Body of pancreas (tissue), 4 donors: ENCODE data around the gene ZCCHC3. TPM values are rescaled to one million over a fixed set of nuclear protein-coding genes. Genes with fewer than 3 reads are reported as not detected.
"Not testable (repeated sequence)": the region's sequence is repeated elsewhere in the genome, so short reads cannot be mapped to it uniquely, and the experiment has no call there.

Source experiments
- ATAC-seq: fragments of 150-250 bp; one replicate; pipeline ENCODE4 v1.9.1; 2016
- DNase-seq, 4 donors: peaks; one replicate each; pipeline ENCODE4 v3.0.0-alpha.2; 2019
- H3K27ac ChIP-seq, 4 donors: fragments of 200-600 bp; sonication (generic); 1 replicate in 3 of 4; 2 replicates in 1 of 4; pipeline versions ENCODE4 v1.5.1 to v1.6.1; 2016 to 2019; ENCODE audit warnings: mild to moderate bottlenecking in 1 of 4, mixed read lengths in 1 of 4, moderate library complexity in 1 of 4
- H3K27me3 ChIP-seq, 2 donors: fragments of 200-600 bp; sonication (generic); one replicate each; pipeline ENCODE4 v1.6.0; 2016; ENCODE audit warnings: mild to moderate bottlenecking in 1 of 2
- H3K36me3 ChIP-seq, 2 donors: fragments of 200-600 bp; sonication (generic); replicated peaks in 1 of 2; 2 replicates each; pipeline ENCODE4 v1.5.1; 2016; ENCODE audit warnings: low read depth in 2 of 2; ENCODE audit not compliant: insufficient read depth in 1 of 2
- H3K4me1 ChIP-seq: fragments of 200-600 bp; sonication (generic); one replicate; pipeline ENCODE4 v1.6.0; 2016
- H3K4me3 ChIP-seq, 2 donors: fragments of 200-600 bp; sonication (generic); 1 replicate in 1 of 2; 2 replicates in 1 of 2; pipeline ENCODE4 v1.5.1; 2016 to 2019
- H3K9me3 ChIP-seq, 3 donors: fragments of 200-600 bp; sonication (generic); 1 replicate in 2 of 3; 2 replicates in 1 of 3; pipeline ENCODE4 v1.5.1; 2016
- CTCF ChIP-seq, 7 experiments: fragments of 450-650 bp in 4 of 7; fragments of 200-600 bp in 3 of 7; sonication (generic) in 3 of 7; IDR thresholded peaks; one replicate each; pipeline ENCODE4 v1.5.1; 2016 to 2019; ENCODE audit warnings: antibody characterized with exemption in 7 of 7
- POLR2A ChIP-seq, 3 donors: fragments of 450-650 bp; IDR thresholded peaks; one replicate each; pipeline ENCODE4 v1.6.1; 2016; ENCODE audit warnings: antibody characterized with exemption in 3 of 3, mild to moderate bottlenecking in 2 of 3
- whole genome bisulfite sequencing, 2 donors: methylation state at CpG; one replicate each; pipeline ENCODE4 v1.1.5; 2017; 5-methylcytosine and 5-hydroxymethylcytosine counted together
- intact Hi-C: fragments of 100-400 bp; cut with DNase I; formaldehyde crosslinking; loops from one replicate; pipeline ENCODE4 v1.15.1; 2023
- total RNA-seq, 2 donors: library from RNA; depleted of rRNA; stranded (reverse); fragments of >200 nt; gene quantifications; one replicate each; pipeline ENCODE4 v1.1.0, GENCODE V29; 2016

ZCCHC3 gene
- total RNA-seq, 2 donors from 2014 or later: 12.2 to 16.5 TPM

- Histone ChIP-seq H3K9me3 (no peaks in the 10 kb centered on the region), H3K36me3 (no peaks in the 10 kb centered on the region), H3K4me1 (no peaks in the 10 kb centered on the region), H3K4me3 (no peak overlapping the region), H3K27me3 (no peaks in the 10 kb centered on the region), H3K27ac (no peak overlapping the region)
- DNase-seq (no peak), ATAC-seq (no peak)
- intact Hi-C loops: no loop called here
- WGBS, 2 donors: 86 to 95% methylated on average over 8 of the region's 8 CpGs
- TF ChIP-seq CTCF (IDR thresholded peaks at IDR 0.05): no peak
- no peak for TF ChIP-seq POLR2A (IDR thresholded peaks at IDR 0.05)
Observed at GRCh38 chr20:334578-334977, 37.2 kb downstream of the ZCCHC3 start.

- DNase-seq, H3K27me3 ChIP-seq, ATAC-seq, H3K4me3 ChIP-seq, H3K36me3 ChIP-seq, intact Hi-C loops, H3K27ac ChIP-seq, H3K9me3 ChIP-seq, H3K4me1 ChIP-seq: not testable (repeated sequence)
- 80 to 91% methylated on average over 1 of the region's 1 CpG for WGBS, 2 donors
Observed at GRCh38 chr20:336040-336439, 38.7 kb downstream of the ZCCHC3 start.

GRCh38 chr20:341682-342081 lies 44.3 kb downstream of the ZCCHC3 start:
- peaks cover 10% of the 10 kb centered on the region for H3K4me1 ChIP-seq
- H3K27me3 ChIP-seq: no peaks in the 10 kb centered on the region
- H3K9me3 ChIP-seq: no peaks in the 10 kb centered on the region
- no peak for ATAC-seq
- H3K27ac ChIP-seq: no peak overlapping the region
- H3K36me3 ChIP-seq: no peaks in the 10 kb centered on the region
- intact Hi-C loops: no loop called here
- TF ChIP-seq CTCF (IDR thresholded peaks at IDR 0.05) (no peak), POLR2A (IDR thresholded peaks at IDR 0.05) (no peak)
- WGBS, 2 donors: 87 to 92% methylated on average over 2 of the region's 2 CpGs
- no peak for DNase-seq
- H3K4me3 ChIP-seq: no peak overlapping the region

GRCh38 chr20:343107-343506 lies 45.7 kb downstream of the ZCCHC3 start:
- no peaks in the 10 kb centered on the region for H3K9me3 ChIP-seq
- TF ChIP-seq CTCF (IDR thresholded peaks at IDR 0.05) (no peak), POLR2A (IDR thresholded peaks at IDR 0.05) (no peak)
- H3K4me3 ChIP-seq: no peak overlapping the region
- no peaks in the 10 kb centered on the region for H3K27me3 ChIP-seq
- DNase-seq (no peak), ATAC-seq (no peak)
- intact Hi-C loops: no loop called here
- H3K4me1 ChIP-seq: peaks cover 18% of the 10 kb centered on the region
- no peaks in the 10 kb centered on the region for H3K36me3 ChIP-seq
- no peak overlapping the region for H3K27ac ChIP-seq

GRCh38 chr20:346033-346639 lies 48.8 kb downstream of the ZCCHC3 start:
- no peaks in the 10 kb centered on the region for H3K27me3 ChIP-seq
- 76% methylated on average over 9 of the region's 9 CpGs for WGBS, 2 donors
- peak overlapping the region in 1 of 2 donors; percentile 71 for H3K4me3 ChIP-seq
- H3K9me3 ChIP-seq: no peaks in the 10 kb centered on the region
- ATAC-seq (no peak), DNase-seq (no peak)
- H3K27ac ChIP-seq: peak overlapping the region in 3 of 4 donors; percentile 81 to 89 (median 86)
- intact Hi-C loops: no loop called here
- no peaks in the 10 kb centered on the region for H3K36me3 ChIP-seq
- H3K4me1 ChIP-seq: peaks cover 31% of the 10 kb centered on the region
- no peak for TF ChIP-seq POLR2A (IDR thresholded peaks at IDR 0.05)
- TF ChIP-seq CTCF (IDR thresholded peaks at IDR 0.05): no peak
